Activated gamma-delta T cell (primary cell): ENCODE data around the gene GEMIN5.
"Not testable (repeated sequence)": the region's sequence is repeated elsewhere in the genome, so short reads cannot be mapped to it uniquely, and the experiment has no call there.

ENCODE experiments used
- DNase-seq: peaks from one replicate; lab custom pipeline; 2025; lab: John Stamatoyannopoulos, UW

Gene GEMIN5

GRCh38 chr5:154940772-154941620 is 3.0 kb upstream of the GEMIN5 start, which contains the start of gene MRPL22:
MRPL22 (plus strand) TSS chr5:154941073; CDS start chr5:154941111, 38 bp downstream.
- DNase-seq = peak; percentile 75

DNA sequence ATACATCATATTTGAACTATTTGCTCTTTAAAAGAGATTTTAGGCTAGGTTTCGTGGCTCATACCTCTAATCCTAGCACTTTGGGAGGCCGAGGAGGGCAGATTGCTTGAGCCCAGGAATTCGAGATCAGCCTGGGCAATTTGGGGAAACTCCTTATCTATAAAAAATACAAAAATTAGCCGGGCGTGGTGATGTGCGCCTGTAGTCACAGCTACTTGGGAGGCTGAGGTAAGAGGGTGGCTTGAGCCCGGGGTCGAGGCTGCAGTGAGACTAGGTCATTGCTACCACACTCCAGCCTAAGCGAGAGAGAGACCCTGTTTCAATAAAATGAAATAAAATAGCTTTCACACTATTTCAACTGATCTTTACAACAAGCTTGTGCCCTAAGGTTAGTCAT is 2.4 kb upstream of the GEMIN5 start:
- DNase-seq = no peak

DNA sequence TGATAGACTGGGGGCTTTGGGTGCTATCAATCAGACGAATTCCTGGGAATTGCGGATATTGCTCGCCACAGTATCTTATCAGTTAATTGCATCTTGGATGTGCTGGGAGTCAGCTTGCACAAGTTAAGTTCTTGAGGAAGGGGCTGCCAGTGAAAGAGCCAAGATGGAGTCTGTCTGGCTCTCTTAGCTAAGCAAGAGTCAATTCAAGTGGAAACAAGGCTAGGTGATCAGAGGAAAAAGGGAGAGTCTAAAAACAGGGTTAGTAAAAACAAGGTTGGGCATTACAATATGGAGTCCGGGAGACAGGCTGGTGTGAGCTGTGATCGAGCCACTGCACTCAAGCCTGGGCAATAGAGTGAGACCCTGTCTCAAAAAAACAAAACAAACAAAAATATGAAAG is 1.4 kb upstream of the GEMIN5 start:
- DNase-seq = not testable (repeated sequence)

DNA sequence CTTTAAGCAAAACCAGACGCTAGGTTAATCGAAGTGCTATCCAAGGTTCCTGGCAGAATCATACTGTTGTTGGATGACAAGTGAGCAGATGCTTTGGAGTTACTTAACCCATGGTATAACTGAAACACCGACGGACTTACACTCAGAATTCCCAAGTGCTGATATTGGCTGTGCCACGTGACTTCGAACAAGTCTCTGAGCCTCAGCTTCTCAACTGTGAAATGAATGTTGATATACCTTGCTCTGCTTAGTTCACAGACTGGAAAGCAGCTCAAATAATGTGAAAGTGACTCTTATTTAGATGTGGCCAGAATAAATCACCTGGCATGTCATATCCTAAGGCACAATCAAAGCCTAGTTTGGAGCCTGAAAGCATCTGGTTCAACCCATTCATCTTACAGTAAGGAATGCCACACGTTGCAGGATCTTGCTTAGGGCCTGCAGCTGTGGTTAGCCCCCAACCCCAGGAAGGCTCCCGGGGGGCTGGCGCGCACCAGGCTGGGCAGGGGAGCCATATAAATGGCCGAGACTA is 759 bp downstream of the GEMIN5 start:
- peak; percentile 5 for DNase-seq

GRCh38 chr5:154934881-154935280 is 3.1 kb downstream of the GEMIN5 start:
- DNase-seq = no peak

DNA sequence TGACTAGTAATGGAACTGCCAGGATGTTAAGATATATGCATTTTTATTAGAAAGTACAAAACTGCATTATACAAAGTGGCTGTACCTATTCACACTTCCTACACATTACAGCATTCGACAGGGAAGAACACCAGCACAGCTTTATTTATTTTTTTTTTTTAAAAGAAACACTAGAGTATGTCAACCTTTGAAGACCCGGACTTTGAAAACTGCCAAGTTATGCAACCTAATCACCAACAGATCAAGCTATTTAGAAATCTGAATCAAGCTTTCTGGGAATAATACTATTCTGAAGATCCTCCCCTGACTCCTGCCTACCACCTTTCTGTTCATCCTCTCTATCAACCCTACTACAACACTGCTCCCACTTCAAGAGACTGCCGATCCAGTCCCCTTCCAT is 4.5 kb downstream of the GEMIN5 start:
- DNase-seq = no peak

GRCh38 chr5:154923441-154924430 is 14.3 kb downstream of the GEMIN5 start:
- no peak for DNase-seq

DNA sequence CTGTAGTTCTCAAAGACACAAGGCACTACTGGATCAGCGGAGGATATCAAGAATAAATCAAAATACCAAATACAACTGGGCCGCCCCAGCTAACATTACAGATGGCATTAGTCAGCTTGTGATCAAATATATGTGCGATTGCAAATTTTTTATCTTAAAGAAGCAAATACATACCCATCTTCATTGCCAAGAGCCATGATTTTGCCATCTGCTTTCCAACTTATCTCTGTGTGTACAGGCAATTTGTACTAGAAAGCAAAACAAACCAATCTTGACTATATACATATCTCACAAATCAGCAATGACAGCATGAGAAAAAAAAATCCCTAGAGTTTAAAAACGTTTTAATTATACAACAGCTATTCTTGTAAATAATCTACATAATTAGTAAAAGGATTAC is 20.3 kb downstream of the GEMIN5 start:
- DNase-seq = no peak

GRCh38 chr5:154916874-154917273 is 21.1 kb downstream of the GEMIN5 start:
- no peak for DNase-seq

DNA sequence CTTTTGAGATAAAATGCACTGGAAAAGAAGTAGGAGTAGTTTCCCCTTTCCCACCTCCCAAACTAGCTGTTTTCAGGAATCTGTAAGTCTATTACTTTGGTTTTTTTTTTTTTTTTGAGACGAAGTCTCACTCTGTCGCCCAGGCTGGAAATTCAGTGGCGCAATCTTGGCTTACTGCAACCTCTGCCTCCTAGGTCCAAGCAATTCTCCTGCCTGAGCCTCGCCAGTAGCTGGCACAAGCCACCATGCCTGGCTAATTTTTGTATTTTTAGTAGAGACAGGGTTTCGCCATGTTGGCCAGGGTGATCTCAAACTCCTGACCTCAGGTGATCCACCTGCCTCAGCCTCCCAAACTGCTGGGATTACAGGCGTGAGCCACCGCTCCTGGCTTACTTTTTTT is 32.4 kb downstream of the GEMIN5 start:
- DNase-seq = not testable (repeated sequence)

GRCh38 chr5:154901913-154902312 is 36.1 kb downstream of the GEMIN5 start:
- no peak for DNase-seq

- DNase-seq = no peak
Measured at GRCh38 chr5:154901276-154901675, 36.7 kb downstream of the GEMIN5 start.

- no peak for DNase-seq
Measured at GRCh38 chr5:154900066-154900465, 37.9 kb downstream of the GEMIN5 start.

DNA sequence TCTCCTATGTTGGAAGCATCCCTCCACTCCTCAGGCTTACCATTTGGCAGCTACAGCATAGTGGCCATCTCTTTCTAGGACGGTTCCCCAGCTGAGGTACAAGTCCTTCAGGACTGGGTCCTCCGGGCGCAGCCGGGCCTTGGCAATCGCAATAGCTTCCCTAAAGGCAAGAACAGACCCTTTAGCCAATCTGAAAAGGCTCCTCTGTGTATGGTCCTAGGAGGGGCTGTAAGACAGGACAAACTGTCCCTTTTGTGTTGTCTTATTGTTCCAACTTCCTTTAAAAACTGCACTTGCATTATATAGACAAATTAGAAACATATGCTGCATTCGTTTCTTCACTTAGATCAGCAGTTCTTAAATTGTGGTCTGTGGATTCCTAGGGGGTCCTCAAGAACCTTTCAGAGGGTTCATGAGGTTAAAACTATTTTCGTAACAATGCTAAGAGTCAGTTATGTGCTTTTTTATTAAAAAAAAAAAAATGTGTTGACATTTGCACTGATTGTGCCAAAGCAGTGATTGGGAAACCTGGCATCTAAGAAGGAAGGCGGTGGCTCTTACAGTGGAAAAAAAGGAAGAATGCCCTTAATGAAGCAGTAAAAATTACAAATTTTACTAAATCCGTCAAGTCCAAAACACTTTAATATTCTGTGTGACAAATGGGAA is 38.7 kb downstream of the GEMIN5 start:
- no peak for DNase-seq

DNA sequence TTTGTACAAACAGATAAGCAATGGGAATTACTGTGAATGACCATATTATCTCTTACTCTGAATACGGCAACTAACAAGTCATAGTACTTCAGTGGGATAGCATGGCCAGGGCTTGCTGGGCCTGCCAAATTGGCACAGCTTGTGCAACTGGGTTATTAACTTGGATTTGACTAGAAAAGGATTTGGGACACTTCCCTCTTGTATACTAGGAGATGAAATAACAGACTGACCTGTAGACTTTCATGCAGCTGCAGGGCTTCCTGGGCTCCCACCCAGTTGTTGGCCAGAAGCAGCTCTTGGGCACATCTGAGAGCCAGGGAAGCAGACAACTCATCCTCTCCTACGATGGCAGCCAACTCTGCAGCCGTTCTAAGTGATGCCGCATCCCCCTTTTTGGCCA is 39.8 kb downstream of the GEMIN5 start:
- DNase-seq = no peak

- DNase-seq = no peak
Measured at GRCh38 chr5:154896562-154897165, 41.3 kb downstream of the GEMIN5 start.

- no peak for DNase-seq
Measured at GRCh38 chr5:154895606-154896561, 42.1 kb downstream of the GEMIN5 start.

GRCh38 chr5:154893381-154893780 is 44.6 kb downstream of the GEMIN5 start:
- DNase-seq = no peak

DNA sequence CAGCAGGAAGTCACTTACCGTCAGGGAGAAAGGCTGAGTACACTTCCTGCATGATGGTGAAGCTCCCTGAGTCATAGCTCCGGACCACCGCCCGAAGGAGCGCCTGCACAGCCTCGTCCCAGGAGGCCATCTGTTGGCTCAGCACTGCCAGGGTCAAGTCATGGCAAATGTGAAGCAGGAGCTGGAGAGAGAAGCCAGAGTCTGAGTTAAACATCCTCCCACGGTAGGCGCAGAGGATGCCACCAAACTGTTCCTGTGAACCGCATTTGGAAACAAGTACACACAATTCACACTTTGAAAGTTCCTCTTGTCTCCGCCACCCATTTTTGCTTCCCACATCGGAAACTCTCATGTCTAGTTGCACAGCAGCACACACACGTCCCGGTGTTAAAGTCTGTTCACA is 45.6 kb downstream of the GEMIN5 start:
- no peak for DNase-seq

DNA sequence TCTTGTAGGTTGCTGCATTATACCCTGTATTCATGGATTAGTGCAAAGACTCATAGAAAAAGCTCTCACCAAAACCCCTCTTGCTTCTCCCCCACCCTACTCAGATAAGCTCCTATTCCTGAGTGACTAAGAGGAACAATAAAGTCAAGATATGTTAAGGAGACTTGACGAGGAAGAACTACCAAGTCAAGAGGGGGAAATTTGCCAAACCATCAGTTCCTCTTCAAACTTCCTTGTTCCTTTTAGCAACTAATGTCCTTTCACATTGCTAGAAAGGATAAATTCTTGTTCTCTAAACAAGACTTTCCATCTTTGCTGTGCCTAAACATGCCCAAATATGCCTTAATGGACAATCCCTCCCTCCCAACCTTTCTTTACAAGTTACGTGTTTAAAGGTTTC is 52.6 kb downstream of the GEMIN5 start:
- no peak for DNase-seq
